Lung (tissue), 12 donors: ENCODE data around the gene KRAS. TPM values are rescaled to one million over a fixed set of nuclear protein-coding genes. Genes with fewer than 3 reads are reported as not detected.

Experiments
- ATAC-seq: fragments of 200-7000 bp; cut with Tn5 transposase; one replicate; pipeline ENCODE4 v1.9.1; 2020; ENCODE audit warnings: moderate number of reproducible peaks; ENCODE audit not compliant: insufficient read depth, low FRiP score
- DNase-seq, 3 donors: peaks; one replicate each; pipeline ENCODE4 v3.0.0-alpha.2; 2013 to 2017
- H3K27ac ChIP-seq, 2 donors: one replicate each; pipeline ENCODE4 v1.5.1; 2013; ENCODE audit warnings: mild to moderate bottlenecking in 2 of 2, moderate library complexity in 2 of 2, control low read depth in 1 of 2, inconsistent platforms in 1 of 2, low read depth in 1 of 2, low read length in 1 of 2
- H3K27me3 ChIP-seq, 3 donors: one replicate each; pipeline ENCODE4 v1.5.1; 2013; ENCODE audit warnings: low read length in 2 of 3; ENCODE audit not compliant: control insufficient read depth in 3 of 3, insufficient read depth in 3 of 3
- H3K36me3 ChIP-seq, 4 donors: one replicate each; pipeline ENCODE4 v1.5.1; 2013; ENCODE audit warnings: low read length in 4 of 4, mild to moderate bottlenecking in 1 of 4, moderate library complexity in 1 of 4; ENCODE audit not compliant: control insufficient read depth in 4 of 4, insufficient read depth in 4 of 4
- H3K4me1 ChIP-seq, 5 donors: one replicate each; pipeline ENCODE4 v1.5.1; 2013; ENCODE audit warnings: low read length in 5 of 5, mild to moderate bottlenecking in 2 of 5, moderate library complexity in 1 of 5; ENCODE audit not compliant: control insufficient read depth in 5 of 5, insufficient read depth in 5 of 5
- H3K4me3 ChIP-seq: one replicate; pipeline ENCODE4 v1.5.1; 2013; ENCODE audit warnings: mild to moderate bottlenecking, control low read depth, moderate library complexity
- H3K9ac ChIP-seq, 2 donors: one replicate each; pipeline ENCODE4 v1.5.1; 2013; ENCODE audit warnings: low read length in 2 of 2, control low read depth in 1 of 2; ENCODE audit not compliant: insufficient read depth in 1 of 2
- H3K9me3 ChIP-seq, 4 donors: one replicate each; pipeline ENCODE4 v1.5.1; 2013; ENCODE audit warnings: low read length in 3 of 4, mild to moderate bottlenecking in 1 of 4, moderate library complexity in 1 of 4; ENCODE audit not compliant: control insufficient read depth in 4 of 4, insufficient read depth in 3 of 4
- CTCF ChIP-seq: IDR thresholded peaks from 2 replicates; pipeline ENCODE4 v1.5.1; 2012; ENCODE audit warnings: mild to moderate bottlenecking; ENCODE audit errors: control extremely low read depth, extremely low read depth
- WGBS, 2 donors: extraction: QIAGEN DNeasy Blood & Tissue Kit; methylation state at CpG; one replicate each; pipeline ENCODE4 v1.1.7; 2013; 5-methylcytosine and 5-hydroxymethylcytosine counted together
- polyA plus RNA-seq, 2 donors: library from polyadenylated mRNA; stranded (reverse); fragments of 200-250 nt; gene quantifications; one replicate each; pipeline ENCODE4 v1.2.1, GENCODE V29; 2013
- total RNA-seq, 2 donors: library from RNA; depleted of rRNA in 1 of 2; stranded (reverse); fragments of >200 nt in 1 of 2; gene quantifications; one replicate each; pipeline ENCODE4 v1.2.1, GENCODE V29; 2014 to 2021
- donor health status: control.
- donor health status: control.
- donor health status: Bipolar disorder and iron deficiency.
- donor health status: healthy.
- donor health status: DM: yes; HTN: yes; CAD: no.

Gene KRAS
- total and polyA plus RNA-seq, 4 donors = 9.8 to 30.4 (median 18.2) TPM

- no peak for TF ChIP-seq CTCF
- 97 to 99% methylated on average over 20 of the region's 20 CpGs for WGBS, 2 donors
- Histone ChIP-seq H3K27ac (no peak overlapping the region), H3K4me3 (no peak overlapping the region), H3K9me3 (no peaks in the 10 kb centered on the region), H3K9ac (no peak overlapping the region), H3K36me3 (peaks cover 0 to 1% (median 0%) of the 10 kb centered on the region in 4 donors), H3K4me1 (peaks cover 0 to 13% (median 5%) of the 10 kb centered on the region in 5 donors), H3K27me3 (no peaks in the 10 kb centered on the region)
- DNase-seq = no peak
- ATAC-seq = no peak
Measured at GRCh38 chr12:25248137-25248536, 2.6 kb downstream of the KRAS start.

- no peaks in the 10 kb centered on the region for H3K27me3 ChIP-seq
Measured at GRCh38 chr12:25245491-25245890, 5.2 kb downstream of the KRAS start.

DNA sequence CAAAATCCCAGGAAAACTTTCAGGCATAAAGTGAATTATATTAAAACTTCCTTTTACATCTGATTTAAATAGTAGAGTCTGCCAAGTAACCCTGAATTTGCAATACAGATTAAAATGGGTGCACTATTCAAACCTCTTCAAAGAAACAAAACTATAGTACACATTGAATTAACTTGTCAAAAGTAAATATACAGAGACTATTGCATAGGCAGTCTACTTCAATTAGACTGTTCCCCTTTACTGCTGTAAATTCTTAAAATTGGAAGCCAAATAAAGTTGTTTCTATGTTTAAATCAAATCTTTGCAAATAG lies 7.1 kb downstream of the KRAS start:
- Histone ChIP-seq H3K27ac (no peak overlapping the region), H3K9ac (no peak overlapping the region), H3K36me3 (peaks cover 0 to 1% (median 0%) of the 10 kb centered on the region in 4 donors), H3K9me3 (no peaks in the 10 kb centered on the region), H3K27me3 (no peaks in the 10 kb centered on the region), H3K4me3 (no peak overlapping the region), H3K4me1 (peaks cover 0 to 2% (median 0%) of the 10 kb centered on the region in 5 donors)
- DNase-seq = no peak
- ATAC-seq = no peak
- TF ChIP-seq CTCF = no peak

More at GRCh38 chr12:25245491-25245890, 5.2 kb downstream of the KRAS start:
- no peak for TF ChIP-seq CTCF
- Histone ChIP-seq H3K36me3 (peaks cover 0 to 1% (median 0%) of the 10 kb centered on the region in 4 donors), H3K9ac (no peak overlapping the region), H3K4me1 (peaks cover 0 to 9% (median 5%) of the 10 kb centered on the region in 5 donors), H3K4me3 (no peak overlapping the region), H3K9me3 (no peaks in the 10 kb centered on the region), H3K27ac (no peak overlapping the region)
- WGBS, 2 donors = 95 to 97% methylated on average over 6 of the region's 6 CpGs
- ATAC-seq (no peak), DNase-seq (no peak)

- DNase-seq (no peak), ATAC-seq (no peak)
- Histone ChIP-seq H3K4me1 (peaks cover 0 to 2% (median 0%) of the 10 kb centered on the region in 5 donors), H3K9me3 (no peaks in the 10 kb centered on the region), H3K9ac (no peak overlapping the region), H3K36me3 (peaks cover 0 to 1% (median 0%) of the 10 kb centered on the region in 4 donors), H3K27ac (no peak overlapping the region), H3K27me3 (no peaks in the 10 kb centered on the region), H3K4me3 (no peak overlapping the region)
- 85 to 91% methylated on average over 5 of the region's 5 CpGs for WGBS, 2 donors
- no peak for TF ChIP-seq CTCF
Measured at GRCh38 chr12:25242981-25243679, 7.6 kb downstream of the KRAS start.
